A673 (cell line): ENCODE measurements around the gene RHOA. TPM values are rescaled to one million over a fixed set of nuclear protein-coding genes. Genes with fewer than 3 reads are reported as not detected.

Source experiments
- Bru-seq: library from RNA; stranded (reverse); fragments of 400-500 nt; gene quantifications from one replicate; lab custom pipeline; 2021; lab: Mats Ljungman, UMichigan
- BruChase-seq, 2 experiments: library from RNA; stranded (reverse); fragments of 400-500 nt; gene quantifications; one replicate each; lab custom pipeline; 2021; lab: Mats Ljungman, UMichigan
- BruUV-seq: library from RNA; stranded (reverse); fragments of 400-500 nt; replicated peaks from 2 replicates; lab custom pipeline; 2021; lab: Mats Ljungman, UMichigan
- CTCF ChIA-PET: fragments of 300-600 bp; sonication (Branson Sonifier 250); formaldehyde crosslinking; loops from one replicate; lab custom pipeline; 2022; ENCODE audit warnings: antibody characterized with exemption; lab: Charles Lee
- POLR2A ChIA-PET: fragments of 300-600 bp; sonication (Branson Sonifier 250); formaldehyde crosslinking; loops from one replicate; lab custom pipeline; 2022; ENCODE audit warnings: antibody characterized with exemption; ENCODE audit not compliant: low non-redundant PET; lab: Charles Lee
- DNase-seq: peaks from one replicate; pipeline ENCODE4 v3.0.0-alpha.2; 2015; ENCODE audit warnings: low spot score
- H3K27ac ChIP-seq: fragments of 200-600 bp; sonication (generic); 2 replicates; pipeline ENCODE4 v1.5.1; 2016; ENCODE audit warnings: mixed run types, low read depth, mild to moderate bottlenecking, mixed read lengths, antibody characterized with exemption, low read length; ENCODE audit not compliant: poor library complexity, severe bottlenecking
- H3K27me3 ChIP-seq: fragments of 200-600 bp; sonication (generic); replicated peaks from 2 replicates; pipeline ENCODE4 v1.6.1; 2017; ENCODE audit warnings: mixed run types, low read depth, mild to moderate bottlenecking, mixed read lengths, antibody characterized with exemption, low read length; ENCODE audit not compliant: insufficient read depth, poor library complexity
- H3K36me3 ChIP-seq: fragments of 200-600 bp; sonication (generic); 2 replicates; pipeline ENCODE4 v1.6.1; 2016; ENCODE audit warnings: mixed run types, mild to moderate bottlenecking, mixed read lengths, antibody characterized with exemption, low read length; ENCODE audit not compliant: insufficient read depth, poor library complexity, severe bottlenecking
- H3K4me1 ChIP-seq: fragments of 200-600 bp; sonication (generic); 2 replicates; pipeline ENCODE4 v1.6.1; 2017; ENCODE audit warnings: mixed run types, mild to moderate bottlenecking, mixed read lengths, antibody characterized with exemption, low read length; ENCODE audit not compliant: insufficient read depth, poor library complexity, severe bottlenecking
- H3K4me3 ChIP-seq: fragments of 200-600 bp; sonication (generic); 2 replicates; pipeline ENCODE4 v1.5.1; 2016; ENCODE audit warnings: low read depth, mixed run types, mild to moderate bottlenecking, mixed read lengths, low read length; ENCODE audit not compliant: poor library complexity, severe bottlenecking
- H3K9me3 ChIP-seq: fragments of 200-600 bp; sonication (generic); 2 replicates; pipeline ENCODE4 v1.6.1; 2016; ENCODE audit warnings: mixed run types, low read depth, mild to moderate bottlenecking, mixed read lengths, antibody characterized with exemption, low read length; ENCODE audit not compliant: poor library complexity, severe bottlenecking
- EZH2 ChIP-seq: fragments of 200-600 bp; sonication (generic); IDR thresholded peaks from 2 replicates; pipeline ENCODE4 v1.6.1; 2017; ENCODE audit warnings: borderline replicate concordance, low read depth, mild to moderate bottlenecking, mixed read lengths, antibody characterized with exemption, low read length; ENCODE audit not compliant: poor library complexity, severe bottlenecking
- intact Hi-C: fragments of 100-400 bp; cut with micrococcal nuclease; formaldehyde crosslinking; loops from one replicate; pipeline ENCODE4 v1.10.0; 2022; ENCODE audit not compliant: unreplicated experiment
- long read RNA-seq: library from polyadenylated mRNA; stranded (forward); transcript quantifications from one replicate; pipeline ENCODE4 v2.0.0, GENCODE V29; 2022
- total RNA-seq: library from RNA; stranded (reverse); gene quantifications from 2 replicates; pipeline ENCODE4 v1.2.3, GENCODE V29; 2021
- TF ChIP-seq, protein P1 (sequence below): fragments of 300-800, 200-600 bp; sonication (generic); conservative IDR thresholded peaks from 2 replicates; pipeline ENCODE4 v1.5.1; 2017; ENCODE audit warnings: low read depth, mild to moderate bottlenecking, antibody characterized with exemption, low read length, moderate library complexity, mixed read lengths

RHOA gene
- total RNA-seq (194 and 198 TPM in 2 replicates), Bru-seq, nascent RNA (percentile 75 among the genes with signal in this experiment), BruChase-seq, experiment 1, labeled RNA remaining after a 2-hour chase (percentile 73 among the genes with signal in this experiment), BruChase-seq, experiment 2, labeled RNA remaining after a 6-hour chase (percentile 89 among the genes with signal in this experiment)
- long read RNA-seq, transcript RHOA-202 (5 exons, 2,031 nt): major isoform, 272 of 294 reads
- long read RNA-seq, partial matches to known transcripts: 3 of 294 reads
- long read RNA-seq, other reads (novel, unspliced or antisense): 16 of 294 reads

DNA sequence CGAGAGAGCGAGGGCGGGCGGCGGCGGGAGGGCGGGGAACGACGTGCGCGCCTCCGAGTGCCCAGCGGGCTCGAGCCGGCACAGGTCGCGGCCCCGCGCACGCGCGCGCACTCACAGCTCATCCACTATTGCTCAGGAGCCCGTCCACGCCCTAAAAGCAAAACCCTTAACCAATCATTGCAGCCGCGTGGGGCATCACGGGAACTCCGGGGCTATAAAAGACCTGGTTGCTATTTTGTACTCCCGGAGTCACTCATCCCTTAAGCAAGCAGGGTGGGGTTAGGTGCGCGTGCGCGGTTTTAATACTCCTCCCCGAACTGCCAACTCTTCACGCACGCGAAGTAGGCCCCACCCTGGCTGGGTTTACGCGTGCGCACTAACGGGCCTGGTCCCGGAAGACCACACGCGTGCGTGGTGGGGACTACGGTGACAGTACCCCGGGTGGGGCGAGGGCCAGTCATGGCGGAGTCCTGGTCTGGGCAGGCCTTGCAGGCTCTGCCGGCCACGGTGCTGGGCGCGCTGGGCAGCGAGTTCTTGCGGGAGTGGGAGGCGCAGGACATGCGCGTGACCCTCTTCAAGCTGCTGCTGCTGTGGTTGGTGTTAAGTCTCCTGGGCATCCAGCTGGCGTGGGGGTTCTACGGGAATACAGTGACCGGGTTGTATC lies at the start of gene RHOA, which contains the start of gene TCTA:
Gene RHOA (minus strand): TSS at position 9 of the 664 bp plus-strand sequence. CDS start 36,387 bp downstream, outside the sequence.
Gene TCTA (plus strand): TSS at position 456 of the 664 bp plus-strand sequence. CDS start 4 bp downstream, at position 460.
- Histone ChIP-seq H3K27ac (peak within 1 kb of the TSS; percentile 91), H3K4me3 (peak within 1 kb of the TSS; percentile 84), H3K9me3 (no peaks in the 10 kb centered on the region), H3K36me3 (no peaks in the 10 kb centered on the region), H3K27me3 (no peaks in the 10 kb centered on the region), H3K4me1 (no peaks in the 10 kb centered on the region)
- TSS peak; percentile 52 for BruUV-seq
- peak; percentile 98 for DNase-seq
- POLR2A ChIA-PET: interaction anchor here (0.8 kb wide), 1 partner anchor 319 kb away, joined by 4 read pairs; the partner anchor contains the start of gene QRICH1
- TF ChIP-seq, protein P1, sequence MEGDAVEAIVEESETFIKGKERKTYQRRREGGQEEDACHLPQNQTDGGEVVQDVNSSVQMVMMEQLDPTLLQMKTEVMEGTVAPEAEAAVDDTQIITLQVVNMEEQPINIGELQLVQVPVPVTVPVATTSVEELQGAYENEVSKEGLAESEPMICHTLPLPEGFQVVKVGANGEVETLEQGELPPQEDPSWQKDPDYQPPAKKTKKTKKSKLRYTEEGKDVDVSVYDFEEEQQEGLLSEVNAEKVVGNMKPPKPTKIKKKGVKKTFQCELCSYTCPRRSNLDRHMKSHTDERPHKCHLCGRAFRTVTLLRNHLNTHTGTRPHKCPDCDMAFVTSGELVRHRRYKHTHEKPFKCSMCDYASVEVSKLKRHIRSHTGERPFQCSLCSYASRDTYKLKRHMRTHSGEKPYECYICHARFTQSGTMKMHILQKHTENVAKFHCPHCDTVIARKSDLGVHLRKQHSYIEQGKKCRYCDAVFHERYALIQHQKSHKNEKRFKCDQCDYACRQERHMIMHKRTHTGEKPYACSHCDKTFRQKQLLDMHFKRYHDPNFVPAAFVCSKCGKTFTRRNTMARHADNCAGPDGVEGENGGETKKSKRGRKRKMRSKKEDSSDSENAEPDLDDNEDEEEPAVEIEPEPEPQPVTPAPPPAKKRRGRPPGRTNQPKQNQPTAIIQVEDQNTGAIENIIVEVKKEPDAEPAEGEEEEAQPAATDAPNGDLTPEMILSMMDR: no peak
- no peak for TF ChIP-seq EZH2
- CTCF ChIA-PET: no interaction called here
- intact Hi-C loops: loop anchor here (10.0 kb wide), 1 partner anchor 57 kb away; the partner anchor contains the start of gene GPX1

DNA sequence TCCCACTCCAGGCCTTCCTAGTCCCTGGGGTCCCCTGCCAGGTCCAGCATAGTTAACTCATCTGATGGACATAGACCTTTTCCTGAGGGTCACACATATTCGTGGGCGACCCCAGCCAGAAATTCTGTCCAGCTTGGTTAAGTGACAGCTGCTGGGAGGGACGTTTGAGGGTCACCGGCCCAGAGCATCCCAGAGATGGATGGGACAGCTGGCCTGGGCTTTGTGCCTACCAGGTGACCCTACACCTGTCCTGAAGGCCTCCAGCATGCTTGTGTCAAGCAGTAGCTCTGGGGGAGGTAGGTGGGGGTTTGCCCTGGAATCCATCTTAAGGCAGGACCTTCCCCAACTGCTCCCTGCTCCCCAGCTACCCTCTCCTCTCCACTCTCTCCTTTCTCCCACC lies 49.2 kb upstream of the RHOA start:
- TF ChIP-seq, protein P1: no peak
- TF ChIP-seq EZH2: no peak
- Histone ChIP-seq H3K4me3 (no peak overlapping the region), H3K9me3 (no peaks in the 10 kb centered on the region), H3K27me3 (no peaks in the 10 kb centered on the region), H3K36me3 (no peaks in the 10 kb centered on the region), H3K4me1 (no peaks in the 10 kb centered on the region), H3K27ac (no peak overlapping the region)
- POLR2A ChIA-PET: no interaction called here
- no peak for DNase-seq
- CTCF ChIA-PET: no interaction called here
- BruUV-seq: no TSS peak
- intact Hi-C loops: no loop called here

DNA sequence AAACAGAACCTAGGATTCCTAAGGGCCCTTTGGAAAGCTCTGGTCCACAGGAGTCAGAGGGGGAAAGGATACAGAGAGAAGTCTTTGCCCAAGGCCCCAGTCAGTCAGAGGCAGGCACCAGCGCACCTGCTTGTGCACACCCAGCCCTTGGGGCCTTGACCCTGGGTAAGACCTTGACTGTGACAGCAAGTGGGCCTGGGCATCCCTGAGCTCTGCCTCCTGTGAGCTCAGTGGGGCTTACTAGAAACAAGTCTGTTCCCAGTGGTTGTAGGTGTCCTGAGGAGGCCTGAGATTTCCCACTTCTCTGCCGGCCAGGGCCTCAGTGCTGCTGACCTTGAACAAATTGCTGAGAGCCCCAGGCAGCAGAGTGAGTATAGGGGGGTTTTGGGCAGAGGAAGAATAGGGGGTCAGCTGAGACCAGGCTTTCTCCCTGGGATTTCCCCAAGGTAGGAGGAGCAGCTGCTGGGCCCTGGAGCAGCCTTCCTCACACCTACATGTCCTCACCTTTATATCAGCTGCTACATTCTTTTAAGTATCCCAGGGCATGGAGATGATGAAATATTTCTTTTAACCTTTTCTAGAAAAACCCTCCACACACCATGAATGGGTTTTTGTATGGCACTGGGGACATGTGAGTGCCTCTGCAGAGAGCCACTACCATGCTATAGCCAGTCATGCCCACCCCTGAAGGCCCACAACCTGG lies 48.6 kb upstream of the RHOA start:
- H3K4me1 ChIP-seq: no peaks in the 10 kb centered on the region
- H3K27me3 ChIP-seq: no peaks in the 10 kb centered on the region
- BruUV-seq: no TSS peak
- intact Hi-C loops: no loop called here
- TF ChIP-seq, protein P1: no peak
- no peak for TF ChIP-seq EZH2
- ChIA-PET POLR2A (no interaction called here), CTCF (interaction anchor here (1.8 kb wide), 1 partner anchor 11 kb away, joined by 5 read pairs; no protein-coding TSS in a partner anchor)
- no peaks in the 10 kb centered on the region for H3K36me3 ChIP-seq
- H3K27ac ChIP-seq: no peak overlapping the region
- no peak for DNase-seq
- no peak overlapping the region for H3K4me3 ChIP-seq
- H3K9me3 ChIP-seq: no peaks in the 10 kb centered on the region
